HepG2 (cell line): Measurements from ENCODE around the gene CEP131. TPM values are rescaled to one million over a fixed set of nuclear protein-coding genes. Genes with fewer than 3 reads are reported as not detected.

ENCODE experiments used
- ATAC-seq: fragments of 200-7000 bp; cut with Tn5 transposase; 3 replicates; pipeline ENCODE4 v1.9.1; 2020; ENCODE audit warnings: mild to moderate bottlenecking, moderate library complexity
- BruUV-seq: library from RNA; stranded (reverse); fragments of 400-500 nt; replicated peaks from 2 replicates; lab custom pipeline; 2021; lab: Mats Ljungman, UMichigan
- CTCF ChIA-PET: fragments of 300-600 bp; formaldehyde crosslinking; extraction: SDS; loops from one replicate; lab custom pipeline; 2021; ENCODE audit warnings: low total read pairs, inconsistent platforms, low intra/inter-chr PET ratio; lab: Yijun Ruan, JAX
- POLR2A ChIA-PET: fragments of 350-600 bp; sonication (Branson Sonifier 250); formaldehyde crosslinking; loops from one replicate; lab custom pipeline; 2020; ENCODE audit warnings: antibody characterized with exemption, inconsistent platforms; lab: Yijun Ruan, JAX
- DNase-seq: peaks from one replicate; pipeline ENCODE4 v3.0.0-alpha.2; 2015; ENCODE audit warnings: low spot score
- FAIRE-seq: peaks from 3 replicates; lab custom pipeline; 2011; peaks lifted over from hg19 to GRCh38; lab: Jason Lieb, UNC
- H2AFZ ChIP-seq: one replicate; pipeline ENCODE4 v1.6.1; 2011; ENCODE audit warnings: low read length, inconsistent platforms
- H3K27ac ChIP-seq: fragments of 300-600 bp; 3 replicates; pipeline ENCODE4 v1.8.0; 2011; ENCODE audit warnings: mixed run types, mild to moderate bottlenecking, mixed read lengths, low read length, inconsistent platforms; ENCODE audit not compliant: insufficient read depth; ENCODE audit errors: extremely low read length
- H3K27me3 ChIP-seq, 2 experiments: fragments of 200-600 bp in 1 of 2; 2 replicates in 1 of 2; 3 replicates in 1 of 2; pipeline versions ENCODE4 v1.6.0 to v1.8.0; 2011; ENCODE audit warnings: low read length in 2 of 2, mild to moderate bottlenecking in 2 of 2, moderate library complexity in 2 of 2, inconsistent platforms in 1 of 2; ENCODE audit not compliant: insufficient read depth in 2 of 2, control insufficient read depth in 1 of 2
- H3K36me3 ChIP-seq, 2 experiments: fragments of 200-600 bp in 1 of 2; replicated peaks in 1 of 2; 2 replicates in 1 of 2; 3 replicates in 1 of 2; pipeline versions ENCODE4 v1.5.1 to v1.8.0; 2011; ENCODE audit warnings: low read length in 2 of 2, inconsistent platforms in 1 of 2; ENCODE audit not compliant: insufficient read depth in 2 of 2, control insufficient read depth in 1 of 2
- H3K4me1 ChIP-seq: 2 replicates; pipeline ENCODE4 v1.5.1; 2012; ENCODE audit warnings: low read length, inconsistent platforms; ENCODE audit not compliant: insufficient read depth
- H3K4me2 ChIP-seq: 2 replicates; pipeline ENCODE4 v1.6.0; 2011; ENCODE audit warnings: low read depth, low read length, inconsistent platforms
- H3K4me3 ChIP-seq, 3 experiments: fragments of 200-600 bp in 1 of 3; sonication (generic), shearing (Covaris generic) in 1 of 3; replicated peaks in 1 of 3; 2 replicates each; pipeline ENCODE4 v1.5.1; 2011 to 2016; ENCODE audit warnings: low read length in 3 of 3, inconsistent platforms in 2 of 3, low read depth in 2 of 3, mild to moderate bottlenecking in 2 of 3, control low read depth in 1 of 3, mixed read lengths in 1 of 3; ENCODE audit not compliant: insufficient read depth in 1 of 3
- H3K79me2 ChIP-seq: one replicate; pipeline ENCODE4 v1.6.1; 2011; ENCODE audit warnings: low read length, inconsistent platforms; ENCODE audit not compliant: insufficient read depth
- H3K9ac ChIP-seq: 2 replicates; pipeline ENCODE4 v1.6.0; 2011; ENCODE audit warnings: mild to moderate bottlenecking, low read depth, low read length, inconsistent platforms; ENCODE audit not compliant: insufficient read depth
- H3K9me3 ChIP-seq: 2 replicates; pipeline ENCODE4 v1.5.1; 2012; ENCODE audit warnings: mild to moderate bottlenecking, low read length
- H4K20me1 ChIP-seq: 2 replicates; pipeline ENCODE4 v1.6.0; 2011; ENCODE audit warnings: inconsistent platforms, mild to moderate bottlenecking, low read length, moderate library complexity; ENCODE audit not compliant: insufficient read depth
- CERS6 ChIP-seq: sonication (generic); formaldehyde crosslinking; IDR thresholded peaks from 2 replicates; pipeline ENCODE4 v1.5.0; 2020; ENCODE audit warnings: missing genetic modification reagents
- CHD4 ChIP-seq: fragments of 200-600 bp; sonication (generic); IDR thresholded peaks from 2 replicates; pipeline ENCODE4 v1.7.0; 2017; ENCODE audit warnings: mild to moderate bottlenecking, low read length, borderline replicate concordance
- DDIT3 ChIP-seq: sonication (generic); formaldehyde crosslinking; IDR thresholded peaks from 2 replicates; pipeline ENCODE4 v1.4.0; 2020; ENCODE audit warnings: mild to moderate bottlenecking, missing genetic modification reagents
- DNMT3B ChIP-seq: conservative IDR thresholded peaks from 2 replicates; pipeline ENCODE4 v1.6.1; 2016; ENCODE audit warnings: missing biosample characterization, control low read depth
- HMGXB3 ChIP-seq: sonication (generic); formaldehyde crosslinking; IDR thresholded peaks from 2 replicates; pipeline ENCODE4 v1.4.0; 2020; ENCODE audit warnings: missing genetic modification reagents, borderline replicate concordance
- KLF13 ChIP-seq: sonication (generic); formaldehyde crosslinking; IDR thresholded peaks from 2 replicates; pipeline ENCODE4 v1.4.0; 2020; ENCODE audit warnings: mild to moderate bottlenecking, missing genetic modification reagents
- SAFB2 ChIP-seq: sonication (generic); formaldehyde crosslinking; IDR thresholded peaks from 2 replicates; pipeline ENCODE4 v1.5.1; 2020; ENCODE audit warnings: missing genetic modification reagents, low read depth, mild to moderate bottlenecking, borderline replicate concordance
- TBP ChIP-seq: sonication (generic); formaldehyde crosslinking; IDR thresholded peaks from 2 replicates; pipeline ENCODE4 v1.5.0; 2020; ENCODE audit warnings: missing genetic modification reagents
- WIZ ChIP-seq: sonication (generic); formaldehyde crosslinking; IDR thresholded peaks from 2 replicates; pipeline ENCODE4 v1.5.1; 2020; ENCODE audit warnings: mild to moderate bottlenecking, missing genetic modification reagents
- ZNF446 ChIP-seq: sonication (generic); formaldehyde crosslinking; IDR thresholded peaks from 2 replicates; pipeline ENCODE4 v1.5.0; 2020; ENCODE audit warnings: mild to moderate bottlenecking, missing genetic modification reagents
- ZNF839 ChIP-seq: sonication (generic); formaldehyde crosslinking; IDR thresholded peaks from 2 replicates; pipeline ENCODE4 v1.4.0; 2020; ENCODE audit warnings: missing genetic modification reagents, mild to moderate bottlenecking, borderline replicate concordance
- ZSCAN22 ChIP-seq: sonication (generic); formaldehyde crosslinking; IDR thresholded peaks from 2 replicates; pipeline ENCODE4 v1.4.0; 2020; ENCODE audit warnings: mild to moderate bottlenecking, missing genetic modification reagents
- WGBS: methylation state at CpG from one replicate; pipeline ENCODE4 v1.1.6; 2017; ENCODE audit warnings: low lambda C conversion rate; 5-methylcytosine and 5-hydroxymethylcytosine counted together
- in situ Hi-C: cut with HindIII; loops from 2 replicates; pipeline ENCODE4 v1.10.0; 2017; ENCODE audit warnings: low pct_unique_long_range_greater_than_20kb; ENCODE audit not compliant: extremely low pct_ligation_motif_present
- intact Hi-C: fragments of 100-400 bp; cut with micrococcal nuclease; formaldehyde crosslinking; loops from one replicate; pipeline ENCODE4 v1.10.0; 2022; ENCODE audit not compliant: unreplicated experiment
- polyA plus RNA-seq, 8 experiments: library from polyadenylated mRNA; depleted of rRNA in 3 of 8; stranded (reverse) in 7 of 8; unstranded in 1 of 8; fragments of >200 nt; fragmentation: Illumina TruSeq in 4 of 8; extraction: Trizol in 4 of 8; gene quantifications; 2 replicates each; pipeline versions ENCODE4 v1.2.1 to v1.2.3, GENCODE V29; 2011 to 2016; ENCODE audit warnings: low read depth in 4 of 8, missing spikeins in 1 of 8, mixed read lengths in 1 of 8; ENCODE audit not compliant: insufficient read depth in 1 of 8
- total RNA-seq, 5 experiments: library from RNA; depleted of rRNA; stranded (reverse); fragments of >200 nt; fragmentation: Illumina TruSeq; extraction: Trizol; gene quantifications; 2 replicates each; pipeline ENCODE4 v1.2.3, GENCODE V29; 2016; ENCODE audit warnings: low read depth in 1 of 5

CEP131 gene
- total and polyA plus RNA-seq, 2 of the 13 experiments (the other 11 are each of a cell fraction or from before 2014, with no cell fraction given) = 5.0 to 16.8 TPM

GRCh38 chr17:81198826-81199481 is 23.8 kb downstream of the CEP131 start:
- ChIA-PET POLR2A (no interaction called here), CTCF (no interaction called here)
- no peak overlapping the region for H3K27ac ChIP-seq
- no peak overlapping the region for H2AFZ ChIP-seq
- intact Hi-C loops (no loop called here), in situ Hi-C loops (no loop called here)
- no peak overlapping the region for H3K4me3 ChIP-seq
- DNase-seq (no peak), ATAC-seq (no peak), FAIRE-seq (no peak)
- H3K36me3 ChIP-seq = peaks cover 17 to 43% of the 10 kb centered on the region in 2 experiments; a peak in 4 of 5 replicates
- WGBS = 97% methylated on average over 22 of the region's 22 CpGs
- BruUV-seq = no TSS peak
- H3K9me3 ChIP-seq = no peaks in the 10 kb centered on the region
- no peak overlapping the region for H3K4me2 ChIP-seq
- H3K4me1 ChIP-seq = no peaks in the 10 kb centered on the region
- H3K79me2 ChIP-seq = no peaks in the 10 kb centered on the region
- no peak for TF ChIP-seq TBP (CRISPR knock-in tag)
- TF ChIP-seq SAFB2 = 0 out of 2 replicates have a peak, but pooled peaks have one; percentile 44
- no peak overlapping the region for H3K9ac ChIP-seq
- H4K20me1 ChIP-seq = no peaks in the 10 kb centered on the region; the same call in 1 of the 2 replicates
- H3K27me3 ChIP-seq = no peaks in the 10 kb centered on the region

GRCh38 chr17:81197831-81198490 is 24.8 kb downstream of the CEP131 start:
- no TSS peak for BruUV-seq
- no peak for FAIRE-seq
- Histone ChIP-seq H3K79me2 (no peaks in the 10 kb centered on the region), H3K4me2 (no peak overlapping the region), H3K9me3 (no peaks in the 10 kb centered on the region), H3K36me3 (peaks cover 15 to 37% of the 10 kb centered on the region in 2 experiments; a peak in 4 of 5 replicates), H2AFZ (no peak overlapping the region), H3K27ac (no peak overlapping the region), H3K4me3 (no peak overlapping the region), H3K27me3 (no peaks in the 10 kb centered on the region), H3K4me1 (no peaks in the 10 kb centered on the region), H3K9ac (no peak overlapping the region), H4K20me1 (no peaks in the 10 kb centered on the region; the same call in 1 of the 2 replicates)
- intact Hi-C loops (no loop called here), in situ Hi-C loops (no loop called here)
- no peak for DNase-seq
- ChIA-PET POLR2A (no interaction called here), CTCF (no interaction called here)
- no peak for ATAC-seq
- 97% methylated on average over 19 of the region's 21 CpGs for WGBS
- TF ChIP-seq ZSCAN22 = no peak
- TF ChIP-seq DNMT3B (CRISPR knock-in tag) = no peak
- TF ChIP-seq HMGXB3 = no peak
- TF ChIP-seq ZNF839 = no peak
- no peak for TF ChIP-seq KLF13 (CRISPR knock-in tag)
- TF ChIP-seq CHD4 = no peak
- no peak for TF ChIP-seq DDIT3 (CRISPR knock-in tag)
- no peak for TF ChIP-seq ZNF446 (CRISPR knock-in tag)
- no peak for TF ChIP-seq CERS6 (CRISPR knock-in tag)
- TF ChIP-seq WIZ (CRISPR knock-in tag) = no peak
